PC-9 (cell line): Measurements from ENCODE around the gene GMPR2. TPM values are rescaled to one million over a fixed set of nuclear protein-coding genes. Genes with fewer than 3 reads are reported as not detected.

Source experiments
- BruUV-seq: library from RNA; stranded (reverse); fragments of 400-500 nt; replicated peaks from 2 replicates; lab custom pipeline; 2021; lab: Mats Ljungman, UMichigan
- CTCF ChIA-PET: fragments of 300-600 bp; sonication (Branson Sonifier 250); formaldehyde crosslinking; loops from one replicate; lab custom pipeline; 2022; ENCODE audit warnings: antibody characterized with exemption; lab: Charles Lee
- POLR2A ChIA-PET: fragments of 300-600 bp; sonication (Branson Sonifier 250); formaldehyde crosslinking; loops from one replicate; lab custom pipeline; 2022; ENCODE audit warnings: antibody characterized with exemption; ENCODE audit not compliant: unreplicated experiment; lab: Charles Lee
- DNase-seq, 2 experiments: peaks; one replicate each; pipeline versions ENCODE4 v3.0.0 to v3.0.0-alpha.2; 2015 to 2022; ENCODE audit warnings: mixed read lengths in 1 of 2
- H2AFZ ChIP-seq: fragments of 200-600 bp; sonication (generic); 2 replicates; pipeline ENCODE4 v1.8.1; 2017; ENCODE audit warnings: antibody characterized with exemption
- H3F3A ChIP-seq: fragments of 200-600 bp; sonication (generic); 2 replicates; pipeline ENCODE4 v1.8.1; 2017; ENCODE audit warnings: antibody characterized with exemption, mild to moderate bottlenecking, low read depth; ENCODE audit not compliant: insufficient read depth
- H3K27ac ChIP-seq: fragments of 200-600 bp; sonication (generic); 2 replicates; pipeline ENCODE4 v1.6.1; 2016; ENCODE audit warnings: mixed run types
- H3K27me3 ChIP-seq: fragments of 200-600 bp; sonication (generic); 2 replicates; pipeline ENCODE4 v1.6.1; 2016; ENCODE audit warnings: low read depth, mixed run types; ENCODE audit not compliant: insufficient read depth
- H3K36me3 ChIP-seq: fragments of 200-600 bp; sonication (generic); 2 replicates; pipeline ENCODE4 v1.6.1; 2016; ENCODE audit warnings: low read depth, mixed run types
- H3K4me1 ChIP-seq: fragments of 200-600 bp; sonication (generic); replicated peaks from 2 replicates; pipeline ENCODE4 v1.6.1; 2016; ENCODE audit warnings: mixed run types; ENCODE audit not compliant: insufficient read depth
- H3K4me2 ChIP-seq: fragments of 200-600 bp; sonication (generic); 2 replicates; pipeline ENCODE4 v1.6.1; 2017; ENCODE audit warnings: mixed run types
- H3K4me3 ChIP-seq: fragments of 200-600 bp; sonication (generic); 2 replicates; pipeline ENCODE4 v1.6.1; 2016; ENCODE audit warnings: mixed run types
- H3K79me2 ChIP-seq: fragments of 200-600 bp; sonication (generic); 2 replicates; pipeline ENCODE4 v1.6.1; 2017; ENCODE audit warnings: low read depth, mixed run types
- H3K9me2 ChIP-seq: fragments of 200-600 bp; sonication (generic); 2 replicates; pipeline ENCODE4 v1.8.1; 2017; ENCODE audit warnings: mild to moderate bottlenecking; ENCODE audit not compliant: insufficient read depth
- H3K9me3 ChIP-seq: fragments of 200-600 bp; sonication (generic); 2 replicates; pipeline ENCODE4 v1.8.1; 2016; ENCODE audit warnings: low read depth; ENCODE audit not compliant: insufficient read depth
- H4K20me1 ChIP-seq: fragments of 200-600 bp; sonication (generic); 2 replicates; pipeline ENCODE4 v1.8.1; 2017; ENCODE audit not compliant: insufficient read depth
- EZH2 ChIP-seq: fragments of 200-600 bp; sonication (generic); IDR thresholded peaks from 2 replicates; pipeline ENCODE4 v1.8.0; 2017; ENCODE audit warnings: antibody characterized with exemption, low read depth
- intact Hi-C: fragments of 100-400 bp; cut with micrococcal nuclease; formaldehyde crosslinking; loops from one replicate; pipeline ENCODE4 v1.10.0; 2022; ENCODE audit not compliant: unreplicated experiment
- total RNA-seq: library from RNA; stranded (reverse); gene quantifications from 2 replicates; pipeline ENCODE4 v1.2.3, GENCODE V29; 2021
- TF ChIP-seq, protein P1 (sequence below): fragments of 200-600 bp; sonication (generic); conservative IDR thresholded peaks from 2 replicates; pipeline ENCODE4 v1.6.1; 2017; ENCODE audit warnings: mixed run types, antibody characterized with exemption, mild to moderate bottlenecking, moderate library complexity

GMPR2 gene
- total RNA-seq, 1 experiment from 2014 or later: 55.3 TPM

- no peaks in the 10 kb centered on the region for H3K9me2 ChIP-seq
- no peaks in the 10 kb centered on the region for H3K9me3 ChIP-seq
- H3K27ac ChIP-seq: no peak overlapping the region
- no peak for DNase-seq
- no TSS peak for BruUV-seq
- H2AFZ ChIP-seq: no peak overlapping the region
- ChIA-PET POLR2A (no interaction called here), CTCF (no interaction called here)
- intact Hi-C loops: no loop called here
- H3K79me2 ChIP-seq: peaks cover 14% of the 10 kb centered on the region
- TF ChIP-seq EZH2: no peak
- TF ChIP-seq, protein P1, sequence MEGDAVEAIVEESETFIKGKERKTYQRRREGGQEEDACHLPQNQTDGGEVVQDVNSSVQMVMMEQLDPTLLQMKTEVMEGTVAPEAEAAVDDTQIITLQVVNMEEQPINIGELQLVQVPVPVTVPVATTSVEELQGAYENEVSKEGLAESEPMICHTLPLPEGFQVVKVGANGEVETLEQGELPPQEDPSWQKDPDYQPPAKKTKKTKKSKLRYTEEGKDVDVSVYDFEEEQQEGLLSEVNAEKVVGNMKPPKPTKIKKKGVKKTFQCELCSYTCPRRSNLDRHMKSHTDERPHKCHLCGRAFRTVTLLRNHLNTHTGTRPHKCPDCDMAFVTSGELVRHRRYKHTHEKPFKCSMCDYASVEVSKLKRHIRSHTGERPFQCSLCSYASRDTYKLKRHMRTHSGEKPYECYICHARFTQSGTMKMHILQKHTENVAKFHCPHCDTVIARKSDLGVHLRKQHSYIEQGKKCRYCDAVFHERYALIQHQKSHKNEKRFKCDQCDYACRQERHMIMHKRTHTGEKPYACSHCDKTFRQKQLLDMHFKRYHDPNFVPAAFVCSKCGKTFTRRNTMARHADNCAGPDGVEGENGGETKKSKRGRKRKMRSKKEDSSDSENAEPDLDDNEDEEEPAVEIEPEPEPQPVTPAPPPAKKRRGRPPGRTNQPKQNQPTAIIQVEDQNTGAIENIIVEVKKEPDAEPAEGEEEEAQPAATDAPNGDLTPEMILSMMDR: no peak
- H3K4me3 ChIP-seq: no peak overlapping the region
- no peaks in the 10 kb centered on the region for H4K20me1 ChIP-seq
- no peaks in the 10 kb centered on the region for H3K36me3 ChIP-seq
- no peaks in the 10 kb centered on the region for H3K27me3 ChIP-seq
- peaks cover 11% of the 10 kb centered on the region for H3K4me1 ChIP-seq
- H3F3A ChIP-seq: peaks cover 3% of the 10 kb centered on the region; the same call in 1 of the 2 replicates
- peak overlapping the region; percentile 93; the same call in 1 of the 2 replicates for H3K4me2 ChIP-seq
Measured at GRCh38 chr14:24186831-24187538, 45.7 kb upstream of the GMPR2 start.

DNA sequence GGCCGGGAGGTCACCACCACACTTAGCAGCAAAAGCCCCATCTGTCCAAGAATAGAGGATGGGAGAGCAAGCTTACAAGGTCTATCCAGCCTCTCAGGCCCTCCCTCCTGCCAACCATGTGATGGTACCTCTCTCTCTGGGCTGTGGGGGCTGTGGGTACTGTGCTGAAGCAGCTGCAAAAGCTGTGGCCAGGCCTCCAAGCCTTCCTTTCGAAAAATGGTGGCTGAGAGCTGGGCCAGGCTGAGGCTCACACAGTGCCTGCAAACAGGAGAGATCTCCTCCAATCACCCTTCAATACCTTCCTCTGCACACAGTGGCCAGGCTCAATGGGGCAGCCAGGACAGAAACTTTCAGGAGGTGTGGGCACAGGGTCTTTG, 45.2 kb upstream of the GMPR2 start:
- no peak overlapping the region for H3K27ac ChIP-seq
- no TSS peak for BruUV-seq
- H3K9me2 ChIP-seq: no peaks in the 10 kb centered on the region
- no peaks in the 10 kb centered on the region for H3K9me3 ChIP-seq
- DNase-seq: no peak
- peak overlapping the region; percentile 93 for H3K4me2 ChIP-seq
- ChIA-PET CTCF (no interaction called here), POLR2A (no interaction called here)
- peaks cover 17% of the 10 kb centered on the region for H3K79me2 ChIP-seq
- intact Hi-C loops: no loop called here
- H3K4me3 ChIP-seq: peak overlapping the region; percentile 88
- peaks cover 3% of the 10 kb centered on the region; the same call in 1 of the 2 replicates for H3F3A ChIP-seq
- TF ChIP-seq, protein P1: no peak
- no peak for TF ChIP-seq EZH2
- no peak overlapping the region for H2AFZ ChIP-seq
- no peaks in the 10 kb centered on the region for H3K36me3 ChIP-seq
- no peaks in the 10 kb centered on the region for H3K27me3 ChIP-seq
- peaks cover 11% of the 10 kb centered on the region for H3K4me1 ChIP-seq
- H4K20me1 ChIP-seq: no peaks in the 10 kb centered on the region

GRCh38 chr14:24188251-24189058, 44.3 kb upstream of the GMPR2 start, which contains the start of gene IPO4:
IPO4 (minus strand) TSS chr14:24188816; CDS start chr14:24188787, 29 bp downstream.
- no peaks in the 10 kb centered on the region for H3K9me2 ChIP-seq
- peaks cover 11% of the 10 kb centered on the region for H3K4me1 ChIP-seq
- TF ChIP-seq, protein P1: no peak
- no peak for TF ChIP-seq EZH2
- H3K4me2 ChIP-seq: peak within 1 kb of the TSS; percentile 93
- H4K20me1 ChIP-seq: no peaks in the 10 kb centered on the region
- H3K36me3 ChIP-seq: no peaks in the 10 kb centered on the region
- peak within 1 kb of the TSS; percentile 61 for H3K27ac ChIP-seq
- BruUV-seq: TSS peak; percentile 76
- DNase-seq: peak; percentile 86 to 87
- peaks cover 17% of the 10 kb centered on the region for H3K79me2 ChIP-seq
- ChIA-PET CTCF (interaction anchor here (0.5 to 0.8 kb wide), 2 partner anchors 27 to 154 kb away, joined by 3 read pairs; partner anchors contain the start of gene IRF9), POLR2A (interaction anchor here (1.4 kb wide), 1 partner anchor 54 kb away, joined by 8 read pairs; the partner anchor contains the start of gene TINF2)
- no peaks in the 10 kb centered on the region for H3K27me3 ChIP-seq
- peak within 1 kb of the TSS; percentile 77 for H2AFZ ChIP-seq
- intact Hi-C loops: loop anchor here (1.0 kb wide), 1 partner anchor 27 kb away; the partner anchor contains the start of gene IRF9
- no peaks in the 10 kb centered on the region for H3K9me3 ChIP-seq
- H3K4me3 ChIP-seq: peak within 1 kb of the TSS; percentile 88
- peaks cover 3% of the 10 kb centered on the region; the same call in 1 of the 2 replicates for H3F3A ChIP-seq
